Stimulated activated CD4-positive, alpha-beta T cell treated with anti-CD3 and anti-CD28 coated beads, Interleukin-12 subunit alpha, Interleukin-12 subunit beta, amount 100 ng/mL, for 4 hours (primary cell): ENCODE measurements around the gene PGAM2.
A peak's percentile ranks its signal among the peaks of the same experiment; 100 is the strongest.

Source experiments
- DNase-seq: peaks from one replicate; pipeline ENCODE4 v3.0.0-alpha.2; 2020

Gene PGAM2

DNA sequence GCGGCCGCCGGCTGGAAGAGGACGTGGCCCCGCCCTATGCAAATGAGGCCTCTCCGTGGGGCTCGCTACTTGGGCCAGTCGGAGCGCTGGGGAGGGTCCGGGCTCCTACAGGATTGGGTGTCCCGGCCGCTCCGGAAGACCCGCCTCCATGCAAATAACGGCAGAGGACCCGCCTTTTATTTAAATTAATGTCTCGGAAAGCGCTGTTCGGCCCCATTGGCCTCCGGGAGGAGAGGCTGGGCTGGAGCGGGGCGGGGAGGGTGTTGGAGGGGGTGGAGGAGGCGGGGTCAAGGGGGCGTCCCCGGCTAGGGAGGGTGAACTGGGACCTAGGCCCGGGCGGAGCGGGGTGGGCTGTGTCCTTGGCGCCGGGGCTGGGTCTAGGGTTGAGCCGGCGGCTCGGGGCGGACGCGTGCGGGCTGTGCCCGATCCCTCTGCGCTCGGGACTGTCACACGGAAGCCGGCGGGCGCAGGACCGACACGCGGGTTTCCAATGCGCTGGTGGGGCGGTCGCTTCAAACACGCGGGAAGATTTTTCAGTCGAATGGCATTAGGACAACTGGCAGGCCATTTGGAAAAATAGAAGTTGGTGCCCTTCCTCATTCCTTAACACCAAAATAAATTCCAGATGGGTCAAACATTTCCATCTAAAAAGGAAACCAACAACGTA, 17.3 kb upstream of the PGAM2 start:
- DNase-seq = peak; percentile 97

DNA sequence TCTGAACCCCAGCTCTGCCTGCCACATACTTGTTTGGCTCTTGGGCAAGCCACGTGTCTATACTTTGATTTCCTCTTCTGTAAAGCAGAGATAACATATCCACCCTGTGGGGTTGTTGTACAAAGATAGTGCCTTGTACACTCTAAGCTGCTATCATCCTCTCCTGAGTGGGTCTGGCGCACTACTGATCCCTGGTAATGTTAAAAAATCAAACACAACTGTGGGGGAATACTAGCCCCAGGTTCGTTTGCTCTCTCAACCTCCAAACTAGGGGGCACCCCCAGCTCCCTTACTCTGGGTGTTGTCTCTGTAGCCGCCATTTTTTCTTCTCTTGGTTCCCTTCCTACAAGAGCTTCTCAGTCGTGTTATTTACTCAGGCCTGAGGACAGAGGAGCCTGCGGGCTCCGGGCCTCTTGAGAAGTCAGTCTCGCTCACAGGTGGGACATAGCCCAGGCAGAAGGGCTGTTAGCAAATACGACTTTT, 15.9 kb upstream of the PGAM2 start:
- no peak for DNase-seq

DNA sequence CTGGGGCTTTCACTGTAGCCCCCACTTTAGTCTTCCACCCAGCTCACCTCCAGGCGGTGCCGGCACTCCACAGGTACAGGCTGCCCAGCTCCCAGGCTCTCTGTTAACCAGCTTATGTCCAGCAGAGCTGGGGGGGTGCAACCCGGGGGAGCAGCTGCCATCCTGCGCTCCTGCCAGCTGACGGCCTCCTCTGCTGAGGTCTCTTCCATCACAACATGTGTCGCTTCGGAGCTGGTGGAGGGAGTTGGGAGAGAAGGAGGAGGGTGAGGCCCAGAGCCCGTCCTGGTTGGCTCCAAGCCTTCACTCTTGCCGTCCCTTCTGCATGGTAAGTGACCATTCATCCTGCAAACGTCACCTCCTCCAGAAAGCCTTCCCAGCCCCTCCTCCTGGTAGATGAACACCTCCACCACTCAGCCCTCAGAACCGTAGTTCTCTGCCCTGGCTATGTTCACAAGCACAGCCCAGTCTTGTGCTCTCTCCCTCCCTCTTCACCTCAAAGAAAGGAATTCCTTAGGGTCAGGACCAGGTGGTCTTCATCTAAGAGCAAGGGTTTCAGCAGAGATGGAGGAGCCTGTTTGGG, 15.4 kb upstream of the PGAM2 start:
- DNase-seq = no peak

DNA sequence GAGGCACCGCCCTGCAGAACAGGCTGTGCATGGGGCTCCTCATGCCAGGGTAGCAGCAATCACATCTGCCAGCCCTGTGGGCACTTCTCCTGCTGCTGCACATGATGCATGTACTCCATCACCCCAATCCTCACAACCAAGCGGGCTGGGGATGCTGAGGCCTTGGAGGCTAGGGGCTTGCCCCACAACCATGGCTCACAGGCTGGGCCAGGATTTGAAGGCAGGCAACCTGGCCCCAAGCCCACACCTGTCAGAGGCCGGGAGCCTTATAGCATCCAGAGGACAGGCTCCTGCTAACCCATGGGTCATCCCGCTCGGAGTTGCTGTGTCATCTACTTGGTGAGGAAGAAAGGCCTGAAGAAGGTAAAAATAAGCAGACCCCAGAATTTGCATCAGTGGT, 14.8 kb upstream of the PGAM2 start:
- no peak for DNase-seq

DNA sequence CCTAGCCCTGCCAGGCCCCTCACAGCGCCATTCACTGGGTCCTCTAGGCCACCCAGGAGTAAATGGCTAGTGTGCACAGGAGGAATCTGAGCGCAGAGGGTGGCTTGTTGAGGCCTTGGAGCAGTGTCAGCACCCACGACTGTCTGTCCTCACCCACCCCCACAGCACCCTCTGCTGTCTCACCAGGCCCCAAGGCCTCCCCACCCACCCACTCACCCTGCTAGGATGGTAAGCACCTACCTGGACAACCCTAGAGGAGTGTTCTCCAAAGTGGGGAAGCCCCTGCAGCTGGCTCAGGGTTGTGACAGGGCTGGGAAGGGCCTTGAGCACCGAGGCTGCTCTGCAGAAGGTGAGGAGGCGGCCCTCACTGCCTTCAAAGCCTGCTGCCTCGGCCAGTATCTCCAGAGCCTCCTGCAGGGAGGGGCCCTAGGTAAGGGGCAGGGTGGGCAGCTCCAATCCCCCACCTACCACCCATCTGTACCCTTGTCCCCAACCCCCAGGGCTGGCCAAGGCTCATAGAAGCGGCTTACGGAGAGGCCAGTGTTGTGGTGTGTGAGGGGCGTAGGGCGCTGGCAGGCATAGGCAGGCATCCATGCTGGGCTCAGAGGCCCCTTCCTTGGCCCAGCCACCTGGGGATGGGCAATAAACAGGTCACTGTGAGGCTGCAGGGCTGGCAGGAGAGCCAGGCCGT, 14.1 kb upstream of the PGAM2 start:
- DNase-seq = no peak

DNA sequence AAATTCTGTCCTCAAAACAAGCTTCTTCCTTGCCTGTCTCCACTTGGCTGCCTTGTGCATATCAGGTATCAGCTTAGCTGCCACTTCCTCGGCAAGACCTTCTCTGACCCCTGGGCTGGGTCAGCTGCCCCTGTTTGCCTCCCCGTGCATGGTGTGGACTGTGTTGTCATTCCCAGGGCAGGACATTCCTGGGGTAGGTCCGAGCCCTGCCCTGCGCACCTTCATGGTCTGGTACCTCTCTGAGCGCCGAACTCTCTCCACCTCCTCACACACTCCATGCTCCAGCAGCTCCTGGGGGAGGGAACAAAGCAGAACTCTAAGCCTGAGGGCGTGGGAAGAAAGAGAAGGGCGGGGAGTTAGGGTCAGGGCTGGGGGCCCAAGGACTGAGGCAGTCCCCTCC, 13.2 kb upstream of the PGAM2 start:
- no peak for DNase-seq

DNA sequence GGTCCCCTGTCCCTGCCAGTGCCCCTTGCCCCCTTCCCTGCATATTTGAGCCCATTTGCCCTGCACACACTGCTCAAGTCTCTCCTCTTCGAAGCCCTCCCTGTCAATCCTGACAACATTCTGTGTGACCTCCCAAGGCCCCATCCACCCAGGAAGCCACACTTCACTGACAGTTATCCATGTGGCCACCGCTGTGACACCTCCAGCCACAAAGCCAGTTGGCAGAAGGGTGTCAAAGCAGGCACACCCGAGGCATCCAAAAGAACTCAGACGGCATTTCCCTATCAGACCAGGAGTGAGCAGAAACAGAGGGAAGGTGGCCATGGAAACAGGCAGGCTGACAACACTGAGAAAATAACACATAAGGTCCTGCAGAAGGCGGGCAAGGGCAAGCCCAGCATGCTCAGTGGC, 12.3 kb upstream of the PGAM2 start:
- DNase-seq = no peak

DNA sequence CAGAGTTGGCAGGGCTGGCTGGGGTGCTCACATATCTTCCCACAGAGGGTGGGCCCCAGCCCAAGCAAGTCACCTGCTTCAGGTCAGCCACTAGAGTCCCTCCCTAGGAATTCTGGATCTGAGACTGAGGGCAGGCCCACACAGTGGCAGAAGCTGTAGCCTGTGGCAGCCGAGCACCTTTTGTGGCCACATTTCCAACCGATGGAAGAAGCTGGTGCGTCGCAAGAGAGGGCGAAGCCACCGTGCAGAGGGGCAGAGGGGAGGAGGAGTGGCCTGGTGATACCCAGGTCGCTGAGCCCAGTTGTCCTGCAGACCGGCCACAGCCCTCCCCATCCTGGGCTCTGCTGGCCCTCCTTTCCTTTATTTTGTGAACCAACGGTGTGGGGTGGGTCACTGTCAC, 11.7 kb upstream of the PGAM2 start:
- DNase-seq = no peak

DNA sequence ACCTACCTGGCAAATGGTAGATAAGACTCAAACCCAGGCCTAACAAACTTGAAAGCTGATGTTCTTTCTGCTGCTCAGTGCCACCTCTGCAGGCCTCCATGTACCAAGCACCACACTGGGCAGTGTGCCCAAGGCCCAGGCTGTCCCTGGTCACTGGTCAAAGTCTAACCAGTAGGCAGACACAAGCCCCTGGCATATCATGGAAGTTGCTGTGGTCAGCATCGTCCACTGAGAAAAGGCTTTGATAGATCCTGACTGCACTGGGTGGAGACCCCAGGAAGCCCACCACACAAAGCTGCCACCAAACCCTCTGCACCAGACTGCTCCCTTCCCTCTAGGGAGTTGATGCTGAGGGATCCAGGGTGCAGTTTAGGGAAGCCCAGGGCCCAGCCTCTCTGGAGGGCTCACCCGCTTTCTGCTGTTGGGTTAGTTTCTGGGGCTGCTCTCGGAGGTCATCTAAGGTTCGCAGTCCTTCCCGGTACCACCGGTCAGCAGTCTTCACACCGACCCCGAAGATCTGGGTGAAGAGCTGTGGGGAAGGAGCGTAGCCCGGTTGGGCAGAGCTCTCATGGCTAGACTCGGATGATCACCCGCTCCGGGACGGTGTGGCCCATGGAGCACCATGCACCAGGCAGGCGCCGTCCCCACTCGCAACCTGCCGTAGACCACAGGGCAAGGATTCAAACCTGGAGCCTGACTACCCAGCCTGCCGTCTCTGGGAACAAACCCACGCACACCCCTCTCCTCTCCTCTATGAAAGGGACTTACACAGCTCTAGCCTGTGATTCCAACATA, 10.9 kb upstream of the PGAM2 start:
- no peak for DNase-seq

DNA sequence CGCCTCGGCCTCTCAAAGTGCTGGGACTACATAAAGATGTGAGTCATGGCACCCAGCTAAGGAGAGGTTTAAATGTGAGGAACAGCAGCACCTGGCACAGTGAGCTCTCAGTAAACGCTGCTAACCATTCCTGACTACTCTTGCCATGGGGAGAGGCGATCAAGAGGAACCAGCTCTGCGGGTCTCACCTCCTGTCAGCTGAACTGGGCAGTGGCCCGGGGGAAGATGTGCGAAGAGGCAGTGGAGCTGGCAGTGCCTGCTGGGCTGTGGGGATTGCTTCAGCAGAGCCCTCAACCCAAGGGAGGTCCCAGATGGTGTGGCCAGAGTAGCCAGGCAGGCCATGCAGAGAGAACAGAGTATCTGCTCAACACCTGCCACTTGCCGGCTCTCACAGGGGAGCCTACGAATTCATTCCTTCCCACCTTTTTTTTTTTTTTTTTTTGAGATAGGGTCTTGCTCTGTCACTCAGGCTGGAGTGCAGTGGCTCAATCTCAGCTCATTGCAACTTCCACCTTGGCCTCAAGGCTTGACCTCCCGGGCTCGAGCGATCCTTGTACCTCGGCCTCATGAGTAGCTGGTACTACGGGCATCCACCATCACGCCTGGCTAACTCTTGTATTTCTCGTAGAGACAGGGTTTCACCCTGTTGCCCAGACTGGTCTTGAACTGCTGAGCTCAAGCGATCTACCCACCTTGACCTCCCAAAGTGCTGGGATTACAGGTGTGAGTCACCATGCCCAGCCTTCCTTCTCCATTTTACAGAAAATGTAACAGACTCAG, 10.1 kb upstream of the PGAM2 start:
- DNase-seq = no peak

DNA sequence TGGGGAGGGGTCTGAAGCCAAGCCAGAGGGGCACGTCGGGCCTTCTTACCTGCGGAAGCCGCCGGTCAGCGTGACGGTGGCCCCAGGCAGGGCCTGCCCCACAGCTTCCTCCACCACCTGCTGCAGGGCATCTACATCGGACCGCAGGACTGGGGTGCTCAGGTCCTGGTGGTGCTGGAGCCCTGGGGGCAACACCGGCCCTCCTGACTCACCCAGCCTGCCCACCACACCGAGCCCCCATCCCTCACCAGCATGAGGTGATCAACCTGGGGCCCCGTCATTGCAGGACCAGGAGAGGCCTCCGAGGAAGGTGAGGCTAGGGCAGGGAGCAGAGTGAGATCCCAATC, 9.0 kb upstream of the PGAM2 start:
- no peak for DNase-seq

DNA sequence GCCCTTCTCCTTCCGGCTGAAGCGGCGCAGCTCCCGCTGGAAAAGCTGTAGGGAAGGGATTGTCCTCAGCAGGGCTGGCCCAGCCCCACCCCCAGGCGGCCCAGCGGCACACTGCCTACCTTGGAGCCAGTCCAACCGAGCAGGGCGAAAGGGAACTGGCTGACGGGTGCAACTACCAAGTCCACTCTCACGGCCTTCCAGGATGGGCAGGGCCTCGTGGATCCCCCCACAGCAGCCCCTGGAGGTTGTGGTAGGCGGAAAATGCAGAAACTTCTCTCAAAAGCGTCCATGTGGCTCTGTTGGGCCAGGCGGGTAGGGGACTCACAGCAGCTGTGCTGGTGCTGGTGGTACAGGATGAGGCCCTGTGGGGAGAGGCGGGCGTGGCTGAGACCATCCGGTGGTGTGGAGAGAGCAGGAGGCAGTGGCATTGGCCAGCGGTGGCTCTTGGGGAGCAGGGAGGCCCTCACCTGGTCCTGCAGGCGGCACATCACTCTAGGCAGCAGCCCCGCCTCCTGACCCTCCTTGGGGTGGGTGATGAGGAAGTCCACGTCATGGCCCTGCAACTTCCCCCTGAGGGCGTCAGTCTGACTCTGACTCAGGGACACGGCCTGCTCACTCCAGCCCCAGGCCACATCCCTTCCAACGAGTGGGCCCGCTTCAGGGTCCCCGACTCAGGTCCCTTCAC, 8.4 kb upstream of the PGAM2 start:
- no peak for DNase-seq

DNA sequence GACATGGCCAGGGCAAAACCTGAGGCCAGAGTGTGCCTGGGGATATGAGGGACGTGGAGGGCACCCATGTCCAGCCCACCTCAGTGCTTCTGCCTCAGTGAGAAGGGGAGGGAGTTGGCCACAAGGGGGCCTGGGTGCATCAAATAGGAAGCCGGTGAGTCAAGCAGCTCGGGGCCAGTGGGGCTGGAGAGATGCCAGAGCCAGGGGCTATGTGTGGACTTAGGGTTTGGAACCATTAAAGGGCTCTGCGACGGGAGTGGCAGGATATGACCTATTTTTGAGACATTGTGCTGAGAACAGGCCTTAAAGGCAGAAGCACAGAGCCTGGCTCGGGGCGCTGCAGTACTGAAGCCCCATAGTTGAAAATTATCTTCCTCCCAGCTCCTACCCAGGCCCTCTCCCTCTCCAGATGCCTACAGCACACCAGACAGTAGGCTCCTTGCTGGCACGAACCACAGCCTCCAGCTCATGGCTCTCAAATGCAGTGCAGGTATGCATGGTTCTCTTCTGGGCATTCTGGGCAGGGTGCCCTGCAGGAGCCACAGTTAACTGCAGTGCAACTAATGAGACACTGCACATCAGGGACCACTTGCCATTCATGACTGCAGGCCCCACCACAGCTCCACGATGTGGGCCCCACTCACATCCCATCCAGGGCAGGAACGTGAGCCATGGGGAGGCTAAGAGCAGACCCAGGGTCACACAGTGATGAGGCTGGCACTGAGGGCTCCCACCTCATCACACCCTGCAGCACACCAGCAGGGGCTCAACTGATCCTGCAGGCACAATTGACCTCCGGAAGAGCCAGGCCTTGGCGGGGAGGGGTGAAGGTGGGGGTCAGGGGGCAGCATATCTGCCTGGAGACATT, 7.2 kb upstream of the PGAM2 start:
- no peak for DNase-seq

DNA sequence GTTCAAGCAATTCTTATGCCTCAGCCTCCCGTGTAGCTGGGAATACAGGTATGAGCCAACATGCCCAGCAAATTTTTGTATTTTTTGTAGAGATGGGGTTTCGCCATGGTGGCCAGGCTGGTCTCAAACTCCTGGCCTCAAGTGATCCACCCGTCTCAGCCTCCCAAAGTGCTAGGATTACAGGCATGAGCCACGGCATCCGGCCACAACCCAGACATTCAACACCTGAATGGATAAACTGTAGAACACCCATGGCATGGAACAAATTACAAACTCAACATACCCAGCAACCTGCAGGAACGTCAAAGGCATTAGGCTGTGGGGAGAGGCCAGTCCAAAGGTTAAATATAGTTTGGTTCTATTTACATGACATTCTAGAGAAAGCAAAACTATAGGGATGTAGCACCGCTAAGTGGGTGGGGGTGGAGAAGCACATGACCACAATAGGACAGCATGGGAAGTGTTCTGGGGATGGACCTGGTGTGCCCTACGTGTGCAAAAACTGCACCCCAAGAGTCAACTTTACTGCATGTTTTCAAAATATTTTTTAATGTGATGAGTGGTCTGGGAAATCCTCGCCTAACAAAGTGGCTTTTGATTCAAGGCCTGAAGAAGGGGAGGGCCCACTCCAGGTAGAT, 6.5 kb upstream of the PGAM2 start:
- DNase-seq = no peak

DNA sequence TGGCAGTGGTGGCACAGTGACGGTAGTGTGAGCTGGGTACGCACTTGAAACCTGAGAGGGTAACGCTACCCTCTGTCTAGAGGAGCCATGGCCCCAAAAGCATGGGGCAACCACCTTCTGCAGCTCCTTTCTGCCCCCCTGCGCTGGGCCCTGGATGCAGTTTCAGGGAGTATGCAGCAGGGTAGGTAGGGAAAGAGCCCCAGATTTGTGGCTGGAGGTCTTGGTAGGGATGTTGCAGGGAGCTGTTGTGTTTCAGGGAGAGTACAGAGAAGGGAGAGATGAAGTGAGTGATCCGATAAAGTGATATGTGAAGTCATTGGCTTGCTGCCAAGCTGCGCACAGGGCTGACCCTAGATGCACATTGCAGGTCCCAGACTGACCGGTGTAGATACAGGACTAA, 2.7 kb upstream of the PGAM2 start:
- no peak for DNase-seq

DNA sequence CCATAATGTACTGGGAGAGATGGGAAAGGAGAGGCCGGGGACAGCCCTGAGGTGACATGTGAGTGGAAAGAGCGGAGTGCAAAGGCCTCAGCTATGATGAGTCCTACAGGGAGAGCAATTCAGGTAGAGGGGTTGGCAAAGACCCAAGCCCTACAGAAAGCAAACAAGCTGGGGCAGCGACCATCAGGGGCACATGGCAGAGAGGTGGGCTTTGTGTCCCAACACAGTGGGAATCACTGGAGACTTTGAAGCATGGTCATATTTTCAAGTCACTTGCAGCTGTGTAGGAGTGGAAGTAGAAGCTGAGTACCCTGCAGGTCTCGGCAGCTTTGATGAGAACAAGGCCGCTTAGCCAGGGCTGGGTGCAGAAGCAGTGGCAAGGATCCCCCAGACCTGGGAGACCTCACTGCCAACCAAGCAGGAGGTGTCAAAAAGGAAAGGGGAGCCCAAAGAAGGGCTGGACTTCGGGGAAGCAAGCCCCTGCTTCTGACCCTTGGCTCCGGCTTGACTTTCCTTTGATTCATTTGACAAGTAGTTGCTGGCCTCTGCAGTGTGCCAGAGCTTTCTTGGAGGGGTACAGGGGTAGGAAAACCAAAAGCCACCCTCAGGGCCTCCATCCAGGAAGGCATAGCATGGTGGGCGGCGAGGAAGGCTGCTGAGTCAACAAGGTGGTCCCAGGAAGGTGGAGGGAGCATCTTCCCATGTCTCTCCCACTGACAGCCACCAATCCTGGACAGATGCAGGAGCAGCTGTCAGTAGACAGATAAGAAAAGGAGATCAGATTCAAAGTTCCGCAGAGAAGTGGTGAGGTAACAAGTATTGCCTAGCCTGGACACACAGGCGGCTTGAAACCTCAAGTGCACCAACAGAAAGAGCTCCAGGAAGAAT, 1.9 kb upstream of the PGAM2 start:
- no peak for DNase-seq

DNA sequence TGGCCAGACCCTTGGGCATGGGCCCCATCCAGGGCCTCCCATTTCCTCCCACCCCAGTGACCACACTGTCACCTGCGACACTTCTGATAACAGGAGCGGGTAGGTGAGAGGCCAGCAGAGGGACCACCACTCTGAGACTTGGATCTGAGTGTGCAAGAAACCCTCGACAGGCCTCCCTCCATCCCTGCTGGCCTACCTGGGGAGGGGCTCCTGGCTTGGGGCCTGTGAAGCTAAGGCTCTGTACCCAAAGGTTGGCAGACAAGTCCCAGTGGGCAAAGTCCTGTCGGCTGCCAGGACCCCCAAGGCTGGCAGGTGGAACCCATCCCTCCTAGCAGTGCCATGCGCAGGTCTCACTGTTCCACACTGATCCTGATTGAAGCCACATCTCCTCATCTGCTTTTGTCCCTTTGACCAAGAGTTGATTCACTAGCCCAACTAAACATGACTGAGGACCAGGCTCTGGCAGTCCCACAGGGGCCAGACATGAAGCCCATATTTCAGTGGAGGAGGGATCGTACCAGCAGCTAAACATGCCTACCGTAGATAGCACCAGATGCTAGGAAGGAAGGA, 1.2 kb upstream of the PGAM2 start:
- DNase-seq = no peak

DNA sequence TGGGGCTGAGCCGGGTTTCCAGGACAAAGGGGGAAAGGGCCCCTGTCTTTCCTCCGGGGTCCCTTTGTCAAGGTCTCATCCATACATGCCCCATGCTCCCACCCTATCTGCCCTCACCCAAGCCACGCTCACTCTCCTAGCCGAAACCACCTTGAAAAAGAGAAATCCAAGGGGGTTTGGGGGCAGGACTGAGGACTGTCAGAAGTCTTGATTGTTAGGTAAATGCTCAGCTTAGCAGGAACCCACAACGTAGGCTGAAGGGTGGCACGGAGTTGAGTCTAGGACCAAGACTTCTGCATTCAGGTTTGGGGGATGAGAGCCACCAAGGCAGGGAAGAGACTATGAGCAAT, 719 bp upstream of the PGAM2 start:
- DNase-seq = no peak

DNA sequence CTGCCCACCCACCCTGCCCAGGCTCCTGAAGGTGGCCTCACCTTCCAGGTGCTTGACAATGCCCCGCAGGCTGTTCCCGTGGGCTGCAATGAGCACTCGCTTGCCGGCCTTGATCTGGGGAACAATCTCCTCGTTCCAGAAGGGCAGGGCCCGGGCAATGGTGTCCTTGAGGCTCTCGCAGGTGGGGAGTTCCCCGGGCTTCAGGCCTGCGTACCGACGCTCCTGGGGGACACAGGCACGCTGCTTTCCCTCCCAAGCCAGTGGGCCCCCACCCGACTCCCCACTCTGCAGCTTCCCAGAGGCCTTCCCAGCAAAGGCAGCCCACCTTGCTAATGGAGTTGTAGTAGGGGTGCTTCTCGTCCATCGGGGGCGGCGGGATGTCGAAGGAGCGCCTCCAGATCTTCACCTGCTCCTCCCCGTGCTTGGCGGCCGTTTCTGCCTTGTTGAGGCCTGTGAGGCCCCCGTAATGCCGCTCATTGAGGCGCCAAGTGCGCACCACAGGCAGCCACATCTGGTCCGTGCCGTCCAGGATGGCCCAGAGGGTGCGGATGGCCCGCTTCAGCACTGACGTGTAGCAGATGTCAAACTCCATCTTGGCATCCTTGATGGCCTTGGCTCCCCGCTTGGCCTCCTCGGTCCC, 456 bp downstream of the PGAM2 start:
- DNase-seq = peak; percentile 24
